Measurements from ENCODE around the gene PNPT1.
"Not testable (repeated sequence)": the region's sequence is repeated elsewhere in the genome, so short reads cannot be mapped to it uniquely, and the experiment has no call there.

GRCh38 chr2:55736019-55736536 is 42.4 kb upstream of the PNPT1 start:
- not testable (repeated sequence) for TF ChIP-seq CTCF, POLR2A (IDR thresholded peaks at IDR 0.05)
